HepG2 (cell line): Measurements from ENCODE around the gene TCF25. TPM values are rescaled to one million over a fixed set of nuclear protein-coding genes. Genes with fewer than 3 reads are reported as not detected.
"Not testable (repeated sequence)": the region's sequence is repeated elsewhere in the genome, so short reads cannot be mapped to it uniquely, and the experiment has no call there.

Source experiments
- ATAC-seq: fragments of 200-7000 bp; cut with Tn5 transposase; 3 replicates; pipeline ENCODE4 v1.9.1; 2020; ENCODE audit warnings: mild to moderate bottlenecking, moderate library complexity
- BruUV-seq: library from RNA; stranded (reverse); fragments of 400-500 nt; replicated peaks from 2 replicates; lab custom pipeline; 2021; lab: Mats Ljungman, UMichigan
- CTCF ChIA-PET: fragments of 300-600 bp; formaldehyde crosslinking; extraction: SDS; loops from one replicate; lab custom pipeline; 2021; ENCODE audit warnings: low total read pairs, inconsistent platforms, low intra/inter-chr PET ratio; lab: Yijun Ruan, JAX
- POLR2A ChIA-PET: fragments of 350-600 bp; sonication (Branson Sonifier 250); formaldehyde crosslinking; loops from one replicate; lab custom pipeline; 2020; ENCODE audit warnings: antibody characterized with exemption, inconsistent platforms; lab: Yijun Ruan, JAX
- DNase-seq: peaks from one replicate; pipeline ENCODE4 v3.0.0-alpha.2; 2015; ENCODE audit warnings: low spot score
- FAIRE-seq: peaks from 3 replicates; lab custom pipeline; 2011; peaks lifted over from hg19 to GRCh38; lab: Jason Lieb, UNC
- H2AFZ ChIP-seq: one replicate; pipeline ENCODE4 v1.6.1; 2011; ENCODE audit warnings: low read length, inconsistent platforms
- H3K27ac ChIP-seq: fragments of 300-600 bp; 3 replicates; pipeline ENCODE4 v1.8.0; 2011; ENCODE audit warnings: mixed run types, mild to moderate bottlenecking, mixed read lengths, low read length, inconsistent platforms; ENCODE audit not compliant: insufficient read depth; ENCODE audit errors: extremely low read length
- H3K27me3 ChIP-seq, 2 experiments: fragments of 200-600 bp in 1 of 2; 2 replicates in 1 of 2; 3 replicates in 1 of 2; pipeline versions ENCODE4 v1.6.0 to v1.8.0; 2011; ENCODE audit warnings: low read length in 2 of 2, mild to moderate bottlenecking in 2 of 2, moderate library complexity in 2 of 2, inconsistent platforms in 1 of 2; ENCODE audit not compliant: insufficient read depth in 2 of 2, control insufficient read depth in 1 of 2
- H3K36me3 ChIP-seq, 2 experiments: fragments of 200-600 bp in 1 of 2; replicated peaks in 1 of 2; 2 replicates in 1 of 2; 3 replicates in 1 of 2; pipeline versions ENCODE4 v1.5.1 to v1.8.0; 2011; ENCODE audit warnings: low read length in 2 of 2, inconsistent platforms in 1 of 2; ENCODE audit not compliant: insufficient read depth in 2 of 2, control insufficient read depth in 1 of 2
- H3K4me1 ChIP-seq: 2 replicates; pipeline ENCODE4 v1.5.1; 2012; ENCODE audit warnings: low read length, inconsistent platforms; ENCODE audit not compliant: insufficient read depth
- H3K4me2 ChIP-seq: 2 replicates; pipeline ENCODE4 v1.6.0; 2011; ENCODE audit warnings: low read depth, low read length, inconsistent platforms
- H3K4me3 ChIP-seq, 3 experiments: fragments of 200-600 bp in 1 of 3; sonication (generic), shearing (Covaris generic) in 1 of 3; replicated peaks in 1 of 3; 2 replicates each; pipeline ENCODE4 v1.5.1; 2011 to 2016; ENCODE audit warnings: low read length in 3 of 3, inconsistent platforms in 2 of 3, low read depth in 2 of 3, mild to moderate bottlenecking in 2 of 3, control low read depth in 1 of 3, mixed read lengths in 1 of 3; ENCODE audit not compliant: insufficient read depth in 1 of 3
- H3K79me2 ChIP-seq: one replicate; pipeline ENCODE4 v1.6.1; 2011; ENCODE audit warnings: low read length, inconsistent platforms; ENCODE audit not compliant: insufficient read depth
- H3K9ac ChIP-seq: 2 replicates; pipeline ENCODE4 v1.6.0; 2011; ENCODE audit warnings: mild to moderate bottlenecking, low read depth, low read length, inconsistent platforms; ENCODE audit not compliant: insufficient read depth
- H3K9me3 ChIP-seq: 2 replicates; pipeline ENCODE4 v1.5.1; 2012; ENCODE audit warnings: mild to moderate bottlenecking, low read length
- H4K20me1 ChIP-seq: 2 replicates; pipeline ENCODE4 v1.6.0; 2011; ENCODE audit warnings: inconsistent platforms, mild to moderate bottlenecking, low read length, moderate library complexity; ENCODE audit not compliant: insufficient read depth
- BCL6 ChIP-seq: IDR thresholded peaks from 2 replicates; pipeline ENCODE4 v1.6.1; 2016; ENCODE audit warnings: missing genetic modification reagents, missing compliant biosample characterization
- FOXA3 ChIP-seq: IDR thresholded peaks from 2 replicates; pipeline ENCODE4 v1.6.1; 2016; ENCODE audit warnings: missing genetic modification reagents, missing compliant biosample characterization
- FOXK1 ChIP-seq: sonication (generic); formaldehyde crosslinking; IDR thresholded peaks from 2 replicates; pipeline ENCODE4 v1.4.0; 2020; ENCODE audit warnings: low read depth, missing genetic modification reagents, borderline replicate concordance
- FOXP1 ChIP-seq, 2 experiments: fragments of 450-650 bp in 1 of 2; IDR thresholded peaks; 2 replicates each; pipeline ENCODE4 v1.6.1; 2017 to 2018; ENCODE audit warnings: antibody characterized with exemption in 1 of 2
- GFI1 ChIP-seq: sonication (generic); formaldehyde crosslinking; IDR thresholded peaks from 2 replicates; pipeline ENCODE4 v1.5.0; 2020; ENCODE audit warnings: missing genetic modification reagents, mild to moderate bottlenecking, borderline replicate concordance
- HDAC1 ChIP-seq: sonication (generic); formaldehyde crosslinking; IDR thresholded peaks from 2 replicates; pipeline ENCODE4 v1.5.1; 2020; ENCODE audit warnings: mild to moderate bottlenecking, missing genetic modification reagents
- HDAC2 ChIP-seq: sonication (generic); formaldehyde crosslinking; IDR thresholded peaks from 2 replicates; pipeline ENCODE4 v1.4.0; 2020; ENCODE audit warnings: missing genetic modification reagents
- NONO ChIP-seq, 2 experiments: fragments of 450-650 bp in 1 of 2; sonication (generic) in 1 of 2; formaldehyde crosslinking in 1 of 2; IDR thresholded peaks in 1 of 2; conservative IDR thresholded peaks in 1 of 2; 2 replicates each; pipeline versions ENCODE4 v1.6.1 to v1.8.0; 2017 to 2022; ENCODE audit warnings: mild to moderate bottlenecking in 1 of 2, missing genetic modification reagents in 1 of 2, moderate library complexity in 1 of 2
- NR2F6 ChIP-seq, 2 experiments: IDR thresholded peaks; 2 replicates each; pipeline ENCODE4 v1.6.1; 2016; ENCODE audit warnings: antibody characterized with exemption in 1 of 2, mild to moderate bottlenecking in 1 of 2
- SAP130 ChIP-seq: IDR thresholded peaks from 2 replicates; pipeline ENCODE4 v1.6.1; 2016; ENCODE audit warnings: low read depth
- SOX13 ChIP-seq, 3 experiments: fragments of 450-650 bp in 1 of 3; sonication (generic) in 1 of 3; formaldehyde crosslinking in 1 of 3; IDR thresholded peaks in 2 of 3; conservative IDR thresholded peaks in 1 of 3; 2 replicates each; pipeline versions ENCODE4 v1.5.0 to v1.6.1; 2016 to 2020; ENCODE audit warnings: antibody characterized with exemption in 1 of 3, mild to moderate bottlenecking in 1 of 3, missing compliant biosample characterization in 1 of 3, missing genetic modification reagents in 1 of 3, moderate library complexity in 1 of 3
- SOX5 ChIP-seq: IDR thresholded peaks from 2 replicates; pipeline ENCODE4 v1.6.1; 2016; ENCODE audit warnings: borderline replicate concordance
- TARDBP ChIP-seq: sonication (generic); formaldehyde crosslinking; IDR thresholded peaks from 2 replicates; pipeline ENCODE4 v1.8.0; 2022; ENCODE audit warnings: mild to moderate bottlenecking, missing genetic modification reagents
- ZNF263 ChIP-seq: sonication (generic); formaldehyde crosslinking; IDR thresholded peaks from 2 replicates; pipeline ENCODE4 v1.4.0; 2020; ENCODE audit warnings: missing genetic modification reagents
- ZNF331 ChIP-seq: sonication (generic); formaldehyde crosslinking; IDR thresholded peaks from 2 replicates; pipeline ENCODE4 v1.4.0; 2020; ENCODE audit warnings: missing genetic modification reagents
- WGBS: methylation state at CpG from one replicate; pipeline ENCODE4 v1.1.6; 2017; ENCODE audit warnings: low lambda C conversion rate; 5-methylcytosine and 5-hydroxymethylcytosine counted together
- in situ Hi-C: cut with HindIII; loops from 2 replicates; pipeline ENCODE4 v1.10.0; 2017; ENCODE audit warnings: low pct_unique_long_range_greater_than_20kb; ENCODE audit not compliant: extremely low pct_ligation_motif_present
- intact Hi-C: fragments of 100-400 bp; cut with micrococcal nuclease; formaldehyde crosslinking; loops from one replicate; pipeline ENCODE4 v1.10.0; 2022; ENCODE audit not compliant: unreplicated experiment
- polyA plus RNA-seq, 8 experiments: library from polyadenylated mRNA; depleted of rRNA in 3 of 8; stranded (reverse) in 7 of 8; unstranded in 1 of 8; fragments of >200 nt; fragmentation: Illumina TruSeq in 4 of 8; extraction: Trizol in 4 of 8; gene quantifications; 2 replicates each; pipeline versions ENCODE4 v1.2.1 to v1.2.3, GENCODE V29; 2011 to 2016; ENCODE audit warnings: low read depth in 4 of 8, missing spikeins in 1 of 8, mixed read lengths in 1 of 8; ENCODE audit not compliant: insufficient read depth in 1 of 8
- total RNA-seq, 5 experiments: library from RNA; depleted of rRNA; stranded (reverse); fragments of >200 nt; fragmentation: Illumina TruSeq; extraction: Trizol; gene quantifications; 2 replicates each; pipeline ENCODE4 v1.2.3, GENCODE V29; 2016; ENCODE audit warnings: low read depth in 1 of 5
- TF ChIP-seq, protein P1 (sequence below): IDR thresholded peaks from 2 replicates; pipeline ENCODE4 v1.6.1; 2016; ENCODE audit warnings: missing genetic modification reagents, missing compliant biosample characterization
- TF ChIP-seq, protein P2 (sequence below): sonication (generic); formaldehyde crosslinking; IDR thresholded peaks from 2 replicates; pipeline ENCODE4 v1.4.0; 2020; ENCODE audit warnings: missing genetic modification reagents
- TF ChIP-seq, protein P3 (sequence below): sonication (generic); formaldehyde crosslinking; IDR thresholded peaks from 2 replicates; pipeline ENCODE4 v1.4.0; 2020; ENCODE audit warnings: missing genetic modification reagents

Gene TCF25
- total and polyA plus RNA-seq, 2 of the 13 experiments (the other 11 are each of a cell fraction or from before 2014, with no cell fraction given): 138 to 206 TPM

DNA sequence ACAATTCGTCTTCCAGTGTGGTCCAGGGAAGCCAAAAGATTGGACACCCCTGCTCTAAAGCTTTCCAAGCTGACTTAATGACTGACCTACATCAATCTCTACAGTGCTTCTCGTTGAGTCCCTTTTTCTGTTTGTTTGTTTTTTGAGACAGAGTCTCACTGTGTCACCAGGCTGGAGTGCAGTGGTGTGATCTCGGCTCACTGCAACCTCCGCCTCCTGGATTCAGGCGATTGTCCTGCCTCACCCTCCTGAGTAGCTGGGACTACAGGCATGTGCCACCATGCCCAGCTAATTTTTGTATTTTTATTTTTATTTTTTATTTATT lies 49.6 kb upstream of the TCF25 start:
- H3K79me2 ChIP-seq: peaks cover 30% of the 10 kb centered on the region
- H3K4me1 ChIP-seq: peaks cover 88% of the 10 kb centered on the region
- DNase-seq: peak; percentile 68
- ATAC-seq: peak; percentile 2; the same call in 1 of the 3 replicates
- BruUV-seq; in situ Hi-C loops; H2AFZ ChIP-seq; H3K36me3 ChIP-seq; H4K20me1 ChIP-seq; CTCF ChIA-PET; H3K27me3 ChIP-seq; H3K9me3 ChIP-seq; TF ChIP-seq FOXP1, SOX13, NONO (IDR thresholded peaks at IDR 0.05): not testable (repeated sequence)
- peak overlapping the region; percentile 98 for H3K27ac ChIP-seq
- POLR2A ChIA-PET: interaction anchor here (0.8 to 4.4 kb wide), 10 partner anchors 8 to 137 kb away, joined by 3 to 111 read pairs (median 4); partner anchors contain the start of genes CDK10, MC1R and TCF25
- H3K9ac ChIP-seq: peak overlapping the region; percentile 91
- H3K4me3 ChIP-seq: peak overlapping the region in 2 of 3 experiments; percentile 4 to 73; a peak in 4 of 6 replicates
- whole genome bisulfite sequencing: 7% methylated on average over 5 of the region's 5 CpGs
- intact Hi-C loops: loop anchor here (2.0 to 10.0 kb wide), 2 partner anchors 13 to 119 kb away; partner anchors contain the start of gene SPATA2L
- H3K4me2 ChIP-seq: peak overlapping the region; percentile 98
- FAIRE-seq: peak; percentile 47
- TF ChIP-seq, protein P1, sequence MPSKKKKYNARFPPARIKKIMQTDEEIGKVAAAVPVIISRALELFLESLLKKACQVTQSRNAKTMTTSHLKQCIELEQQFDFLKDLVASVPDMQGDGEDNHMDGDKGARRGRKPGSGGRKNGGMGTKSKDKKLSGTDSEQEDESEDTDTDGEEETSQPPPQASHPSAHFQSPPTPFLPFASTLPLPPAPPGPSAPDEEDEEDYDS (CRISPR knock-in tag): peak; percentile 73; the same call in 1 of the 2 replicates
- TF ChIP-seq FOXP1 (CRISPR knock-in tag; IDR thresholded peaks at IDR 0.05) (0 out of 2 replicates have a peak, but pooled peaks have one; percentile 24), FOXK1 (CRISPR knock-in tag) (peak; percentile 32; the same call in 1 of the 2 replicates), NR2F6 (IDR thresholded peaks at IDR 0.05) (0 out of 2 replicates have a peak, but pooled peaks have one; percentile 22), NR2F6 (CRISPR knock-in tag; IDR thresholded peaks at IDR 0.05) (peak; percentile 69), TARDBP (CRISPR knock-in tag) (peak; percentile 38; the same call in 1 of the 2 replicates), FOXA3 (peak; percentile 62), SOX13 (CRISPR knock-in tag; conservative IDR thresholded peaks at IDR 0.05 in 1 of 2, IDR thresholded peaks at IDR 0.05 in 1 of 2) (peak in 1 of 2 experiments; percentile 43; a peak in 1 of 4 replicates), BCL6 (CRISPR knock-in tag) (0 out of 2 replicates have a peak, but pooled peaks have one; percentile 16), GFI1 (CRISPR knock-in tag) (peak; percentile 88), NONO (CRISPR knock-in tag; conservative IDR thresholded peaks at IDR 0.05) (0 out of 2 replicates have a peak, but pooled peaks have one; percentile 13), SAP130 (CRISPR knock-in tag) (peak; percentile 76), HDAC1 (CRISPR knock-in tag) (peak; percentile 20; the same call in 1 of the 2 replicates), ZNF263 (CRISPR knock-in tag) (0 out of 2 replicates have a peak, but pooled peaks have one; percentile 15), HDAC2 (CRISPR knock-in tag) (peak; percentile 51; the same call in 1 of the 2 replicates), ZNF331 (CRISPR knock-in tag) (peak; percentile 12; the same call in 1 of the 2 replicates), SOX5 (peak; percentile 64; the same call in 1 of the 2 replicates)
- TF ChIP-seq, protein P2, sequence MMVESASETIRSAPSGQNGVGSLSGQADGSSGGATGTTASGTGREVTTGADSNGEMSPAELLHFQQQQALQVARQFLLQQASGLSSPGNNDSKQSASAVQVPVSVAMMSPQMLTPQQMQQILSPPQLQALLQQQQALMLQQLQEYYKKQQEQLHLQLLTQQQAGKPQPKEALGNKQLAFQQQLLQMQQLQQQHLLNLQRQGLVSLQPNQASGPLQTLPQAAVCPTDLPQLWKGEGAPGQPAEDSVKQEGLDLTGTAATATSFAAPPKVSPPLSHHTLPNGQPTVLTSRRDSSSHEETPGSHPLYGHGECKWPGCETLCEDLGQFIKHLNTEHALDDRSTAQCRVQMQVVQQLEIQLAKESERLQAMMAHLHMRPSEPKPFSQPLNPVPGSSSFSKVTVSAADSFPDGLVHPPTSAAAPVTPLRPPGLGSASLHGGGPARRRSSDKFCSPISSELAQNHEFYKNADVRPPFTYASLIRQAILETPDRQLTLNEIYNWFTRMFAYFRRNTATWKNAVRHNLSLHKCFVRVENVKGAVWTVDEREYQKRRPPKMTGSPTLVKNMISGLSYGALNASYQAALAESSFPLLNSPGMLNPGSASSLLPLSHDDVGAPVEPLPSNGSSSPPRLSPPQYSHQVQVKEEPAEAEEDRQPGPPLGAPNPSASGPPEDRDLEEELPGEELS (CRISPR knock-in tag): peak; percentile 71; the same call in 1 of the 2 replicates
- TF ChIP-seq, protein P3, sequence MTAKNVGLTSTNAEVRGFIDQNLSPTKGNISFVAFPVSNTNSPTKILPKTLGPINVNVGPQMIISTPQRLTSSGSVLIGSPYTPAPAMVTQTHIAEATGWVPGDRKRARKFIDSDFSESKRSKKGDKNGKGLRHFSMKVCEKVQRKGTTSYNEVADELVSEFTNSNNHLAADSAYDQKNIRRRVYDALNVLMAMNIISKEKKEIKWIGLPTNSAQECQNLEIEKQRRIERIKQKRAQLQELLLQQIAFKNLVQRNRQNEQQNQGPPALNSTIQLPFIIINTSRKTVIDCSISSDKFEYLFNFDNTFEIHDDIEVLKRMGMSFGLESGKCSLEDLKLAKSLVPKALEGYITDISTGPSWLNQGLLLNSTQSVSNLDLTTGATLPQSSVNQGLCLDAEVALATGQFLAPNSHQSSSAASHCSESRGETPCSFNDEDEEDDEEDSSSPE (CRISPR knock-in tag): 0 out of 2 replicates have a peak, but pooled peaks have one; percentile 18
